GM19452 (cell line): ENCODE data around the gene LRP5.
A peak's percentile ranks its signal among the peaks of the same experiment; 100 is the strongest.
"Not testable (repeated sequence)": the region's sequence is repeated elsewhere in the genome, so short reads cannot be mapped to it uniquely, and the experiment has no call there.

Experiments
- ATAC-seq: cut with Tn5 transposase; IDR thresholded peaks from one replicate; pipeline ENCODE4 v1.9.1; 2021; ENCODE audit not compliant: unreplicated experiment

The LRP5 gene

DNA sequence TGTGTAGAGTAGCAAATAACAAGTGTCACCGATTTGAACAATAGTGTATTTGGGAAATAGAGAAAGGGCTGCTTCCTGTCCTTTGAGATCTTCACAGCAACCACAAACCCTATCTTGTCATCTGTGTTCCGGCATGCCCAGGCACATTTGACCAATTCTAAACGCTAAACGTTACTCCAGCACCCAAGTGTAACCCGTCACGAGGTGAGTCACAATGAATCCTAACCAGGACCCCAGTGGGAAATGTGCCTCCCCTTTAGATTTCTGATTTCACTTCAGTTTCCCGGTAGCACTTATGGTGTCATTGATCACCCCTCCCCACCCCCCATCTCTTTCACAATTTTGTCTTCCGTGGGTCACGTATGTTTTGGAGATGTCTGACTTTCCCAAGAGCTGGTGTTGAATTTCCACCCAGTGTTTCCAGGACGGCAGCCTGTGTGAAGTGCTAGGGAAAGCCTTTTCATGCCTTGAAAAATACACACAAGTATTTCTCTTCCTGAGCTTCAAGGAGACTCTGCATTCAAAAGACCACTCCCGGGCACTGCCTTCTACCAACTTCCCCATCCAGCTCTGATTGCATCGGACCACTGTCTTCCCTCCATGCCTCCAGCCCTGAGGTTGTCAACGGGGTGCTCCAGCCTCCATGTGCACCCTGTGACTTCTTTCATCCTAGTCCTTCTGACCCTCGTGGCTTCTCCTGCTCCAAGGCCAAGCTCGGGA, 30.1 kb upstream of the LRP5 start:
- peak; percentile 90 for ATAC-seq

DNA sequence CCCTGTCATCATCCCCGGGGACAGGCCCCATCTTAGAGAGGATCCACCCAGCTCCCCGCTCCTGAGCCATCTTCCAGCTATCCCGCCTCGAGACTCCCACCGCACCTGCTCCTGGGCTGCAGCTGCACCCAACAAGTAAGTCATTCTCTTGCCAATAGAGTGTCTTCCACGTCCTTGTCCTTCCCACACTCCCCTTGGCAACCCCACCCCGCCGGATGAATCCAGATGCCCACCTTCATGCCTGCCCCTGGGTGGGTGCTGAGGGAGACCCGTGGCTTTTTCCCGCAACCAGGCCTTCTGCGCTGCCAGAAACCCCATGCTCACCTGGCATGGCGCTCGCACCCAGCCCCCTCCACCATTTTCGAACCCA, 29.5 kb upstream of the LRP5 start:
- ATAC-seq = no peak

DNA sequence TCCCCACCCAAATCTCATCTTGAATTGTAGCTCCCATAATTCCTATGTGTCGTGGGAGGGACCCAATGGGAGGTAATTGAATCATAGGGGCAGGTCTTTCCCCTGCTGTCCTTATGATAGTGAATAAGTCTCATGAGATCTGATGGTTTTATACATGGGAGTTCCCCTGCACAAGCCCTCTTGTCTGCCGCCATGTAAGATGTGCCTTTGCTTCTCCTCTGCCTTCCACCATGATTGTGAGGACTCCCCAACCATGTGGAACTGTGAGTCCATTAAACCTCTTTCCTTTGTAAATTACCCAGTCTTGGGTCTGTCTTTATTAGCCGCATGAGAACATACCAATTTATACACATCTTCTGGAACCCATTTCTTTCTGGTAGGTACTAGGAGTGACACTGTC, 27.8 kb upstream of the LRP5 start:
- not testable (repeated sequence) for ATAC-seq

DNA sequence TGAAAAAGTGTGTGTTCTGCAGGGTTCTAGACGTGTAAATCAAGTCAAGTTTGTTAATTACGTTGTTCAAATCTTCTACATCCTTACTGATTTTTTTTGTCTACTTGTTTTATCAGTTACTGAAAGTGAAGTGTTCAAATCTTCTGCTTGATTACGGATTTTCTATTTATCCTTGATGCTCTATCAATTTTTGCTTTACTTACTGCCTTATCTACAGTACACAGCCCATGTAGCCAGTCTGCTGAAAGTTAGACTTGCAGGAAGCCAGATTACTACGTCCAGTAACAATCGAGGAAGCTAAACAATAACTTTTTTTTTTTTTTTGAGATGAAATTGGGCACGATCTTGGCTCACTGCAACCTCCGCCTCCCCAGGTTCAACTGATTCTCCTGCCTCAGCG, 25.0 kb upstream of the LRP5 start:
- ATAC-seq = no peak

DNA sequence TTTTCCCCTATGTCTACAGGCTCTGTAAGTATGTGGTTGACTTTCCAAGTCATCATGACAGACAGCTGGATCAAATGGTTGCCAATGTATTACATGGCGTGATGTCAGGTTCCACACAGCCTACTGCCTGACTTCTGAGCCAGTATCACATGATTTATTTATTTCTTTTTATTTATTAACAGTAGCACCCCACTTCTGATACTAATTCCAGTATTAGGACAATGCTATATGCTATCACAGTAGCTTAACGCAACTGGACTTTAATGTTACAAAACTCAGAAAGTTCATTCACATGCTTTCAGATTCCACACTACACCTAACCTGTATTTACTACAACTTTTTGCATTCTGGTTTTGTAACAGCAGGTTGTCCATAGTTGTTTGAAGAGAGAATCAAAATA, 22.9 kb upstream of the LRP5 start:
- ATAC-seq = no peak

DNA sequence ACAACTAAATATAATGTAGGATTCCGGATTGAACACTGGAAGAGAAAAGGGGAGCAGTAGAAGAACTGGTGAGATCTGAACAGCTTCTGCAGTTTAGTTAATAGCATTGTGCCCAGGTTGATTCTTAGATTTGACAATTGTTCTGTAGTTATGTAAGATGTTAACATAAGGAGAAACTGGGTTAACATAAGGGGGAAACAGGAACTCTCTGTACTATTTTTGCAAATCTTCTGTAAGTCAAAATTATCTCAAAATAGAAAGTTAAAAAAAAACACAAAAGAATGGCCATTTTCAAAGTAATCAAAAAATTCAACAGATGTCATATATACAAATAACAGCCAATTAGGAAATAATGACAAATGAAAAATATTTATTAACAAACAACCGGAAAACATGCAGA, 18.7 kb upstream of the LRP5 start:
- no peak for ATAC-seq

DNA sequence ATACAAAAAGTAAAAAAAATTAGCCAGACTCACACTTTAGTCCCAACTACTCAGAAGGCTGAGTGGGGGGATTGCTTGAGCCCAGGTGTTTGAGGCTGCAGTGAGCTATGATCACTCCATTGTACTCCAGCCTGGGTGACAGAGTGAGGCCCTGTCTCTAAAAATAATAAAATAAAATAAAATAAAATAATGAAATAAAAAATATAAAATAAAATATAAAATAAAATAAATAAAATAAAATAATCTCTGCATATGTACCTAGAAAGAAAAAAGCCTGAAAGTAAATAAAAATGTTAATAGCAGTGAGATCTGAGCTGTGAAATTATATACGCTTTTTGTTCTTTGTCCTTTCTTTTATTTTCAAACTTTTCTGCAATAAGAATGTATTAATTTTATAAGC, 17.1 kb upstream of the LRP5 start:
- no peak for ATAC-seq

DNA sequence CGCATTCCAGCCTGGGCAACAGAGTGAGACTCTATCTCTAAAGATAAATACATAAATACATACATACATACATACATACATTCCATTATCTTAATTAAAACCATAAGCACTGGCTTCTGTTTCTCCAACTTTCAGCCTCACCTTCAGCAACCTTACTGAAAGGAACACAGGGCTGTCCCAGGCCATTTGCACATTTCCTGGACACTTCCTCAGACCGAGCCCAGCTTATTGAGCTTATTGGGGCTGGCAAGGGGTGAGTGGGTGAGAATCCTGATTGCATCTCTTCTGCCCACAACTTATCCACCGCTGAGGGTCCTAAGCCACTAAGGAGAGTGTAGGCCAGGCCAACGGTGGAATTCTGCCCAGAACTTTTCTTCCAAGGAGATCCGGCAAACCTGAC, 16.5 kb upstream of the LRP5 start:
- ATAC-seq = no peak

DNA sequence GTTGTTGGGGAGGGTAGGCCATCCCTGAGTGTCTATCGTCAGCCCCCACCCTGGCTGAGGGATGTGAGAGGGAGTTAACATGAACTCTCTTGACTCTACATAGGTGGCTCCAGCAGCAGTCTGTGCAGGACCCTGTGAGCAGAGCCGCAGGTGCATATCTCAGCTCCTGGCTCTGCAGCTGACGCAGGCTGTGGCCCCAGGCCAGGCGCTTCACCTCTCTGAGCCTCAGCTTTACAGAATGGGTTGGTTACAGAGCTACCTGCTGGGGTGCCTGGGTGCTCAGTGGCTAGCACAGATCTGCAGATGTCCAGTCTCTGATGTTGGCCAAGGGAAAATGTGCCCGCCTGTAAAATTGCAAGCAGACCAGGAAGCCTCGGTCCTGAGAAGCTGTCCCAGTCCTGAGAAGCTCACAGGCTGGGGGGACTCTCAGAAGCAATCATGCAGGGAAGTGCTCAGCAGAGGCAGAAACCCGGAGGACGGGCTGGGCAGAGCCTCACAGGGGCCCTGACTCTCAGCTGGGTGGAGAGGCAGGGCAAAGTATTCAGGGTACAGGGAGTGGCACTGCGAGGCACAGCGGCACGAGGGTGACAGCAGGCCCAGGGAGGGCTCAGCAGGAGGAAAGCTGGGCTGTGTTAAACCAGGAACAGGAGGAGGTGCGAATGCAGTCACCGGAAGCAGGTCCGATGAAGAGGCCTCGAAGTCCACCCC, 15.9 kb upstream of the LRP5 start:
- no peak for ATAC-seq

DNA sequence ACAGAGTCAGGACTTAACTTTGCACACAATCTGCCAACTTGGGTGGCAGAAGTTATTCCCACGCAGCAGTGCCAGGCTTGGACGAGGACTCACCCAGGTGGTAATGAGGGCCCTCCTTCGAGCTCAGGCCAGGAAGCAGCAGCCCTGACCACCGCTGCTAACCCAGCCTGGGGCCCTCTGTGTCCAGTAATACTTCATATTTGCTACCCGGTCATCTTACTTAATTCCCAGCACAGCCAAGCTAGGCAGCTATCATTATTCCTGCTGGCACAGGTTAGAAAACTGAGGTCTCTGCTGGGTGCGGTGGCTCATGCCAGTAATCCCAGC, 15.4 kb upstream of the LRP5 start:
- ATAC-seq = no peak

DNA sequence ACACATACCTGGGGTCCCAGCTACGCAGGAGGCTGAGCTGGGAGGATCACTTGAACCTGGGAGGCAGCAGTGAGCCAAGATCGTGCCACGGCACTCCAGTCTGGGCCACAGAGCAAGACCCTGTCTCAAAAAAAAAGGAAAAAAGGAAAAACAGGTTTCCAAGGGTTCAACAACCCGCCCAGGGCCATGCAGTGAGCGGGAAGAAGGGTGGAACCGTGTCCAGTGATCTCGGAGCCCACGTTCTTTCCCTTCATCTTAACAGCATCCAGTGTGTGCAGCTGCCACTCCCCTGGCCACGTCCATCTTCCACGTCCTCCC, 14.9 kb upstream of the LRP5 start:
- ATAC-seq = no peak

DNA sequence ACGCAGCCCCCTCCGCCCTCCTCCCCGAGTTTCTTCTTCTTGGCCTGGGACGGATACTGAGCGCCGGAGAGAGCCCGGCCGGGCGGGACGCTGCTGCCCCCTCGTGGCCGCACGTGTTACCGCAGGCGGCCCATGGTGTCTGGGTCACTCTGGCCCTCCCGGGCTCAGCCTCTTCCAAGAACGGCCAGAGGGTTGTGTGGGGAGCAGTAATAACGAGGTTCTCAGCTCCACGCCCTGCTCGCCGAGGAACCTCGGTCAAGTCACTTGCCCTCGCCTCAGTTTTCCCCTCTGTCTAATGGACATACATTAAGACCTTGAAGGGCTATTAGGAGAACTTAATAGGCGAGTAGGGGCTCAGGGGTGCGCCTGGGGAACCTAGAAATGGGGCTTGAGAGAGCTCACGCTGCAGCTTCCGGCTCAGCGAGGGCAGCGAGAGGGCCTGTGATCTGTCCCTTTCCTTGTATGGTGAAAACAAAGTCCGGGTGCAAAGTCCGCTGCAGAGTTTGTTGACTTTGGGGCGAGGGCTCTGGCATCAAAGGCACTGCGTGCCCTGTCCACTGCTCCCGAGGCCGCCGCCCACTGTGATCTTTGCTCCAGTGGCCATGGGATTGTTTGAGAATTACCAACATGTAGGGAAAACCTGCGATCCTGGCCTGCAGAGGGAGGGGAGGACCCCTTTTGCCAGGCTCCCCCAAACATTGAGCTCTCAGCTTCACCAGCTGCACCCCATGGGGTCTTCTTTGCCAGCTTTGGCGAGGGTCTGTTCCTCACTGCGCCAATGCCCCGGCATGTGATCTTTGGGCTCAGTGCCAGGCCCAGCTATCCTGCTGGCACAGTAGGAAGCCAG, 14.4 kb upstream of the LRP5 start:
- peak; percentile 66 for ATAC-seq

DNA sequence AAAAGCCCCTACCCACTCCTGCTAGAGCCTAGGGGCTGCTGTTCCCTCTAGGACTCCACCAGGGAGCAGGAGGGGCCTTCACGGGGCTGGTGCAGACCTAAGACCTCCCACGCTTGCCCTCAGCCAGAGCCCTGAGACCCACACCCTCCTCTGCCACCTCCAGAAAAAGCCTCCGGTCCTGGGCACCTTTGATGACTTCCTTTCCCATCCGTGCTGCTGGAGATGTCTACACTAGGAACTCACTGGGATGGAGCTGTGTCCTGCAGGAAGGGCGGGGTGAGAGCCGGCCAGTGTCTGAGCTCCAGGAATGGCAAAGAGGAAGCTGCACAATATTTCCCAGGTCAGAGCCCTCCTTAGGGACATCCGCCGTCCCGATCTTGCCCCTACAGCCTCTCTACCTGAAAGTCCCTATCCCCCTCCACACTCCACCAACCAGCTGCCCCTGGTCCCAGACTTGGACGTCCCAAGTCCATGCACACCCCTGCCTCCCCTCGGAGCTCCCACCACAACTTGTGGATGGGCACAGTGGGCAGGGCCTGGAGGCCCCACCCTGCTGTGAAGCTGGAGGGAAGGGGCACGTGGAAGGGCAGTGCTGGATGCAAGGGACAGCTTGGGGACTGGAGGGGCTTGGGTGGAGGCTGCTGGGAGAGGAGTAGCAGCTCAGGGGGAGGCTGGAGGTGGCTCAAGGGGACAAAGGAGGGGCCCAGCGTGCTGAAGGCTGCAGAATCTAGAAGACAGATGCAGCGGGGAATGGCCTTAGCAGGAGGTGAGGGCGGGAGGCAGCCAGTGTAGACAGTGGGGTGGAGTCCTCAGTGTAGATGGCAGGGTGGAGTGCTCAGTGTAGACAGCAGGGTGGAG, 13.5 kb upstream of the LRP5 start:
- ATAC-seq = no peak

DNA sequence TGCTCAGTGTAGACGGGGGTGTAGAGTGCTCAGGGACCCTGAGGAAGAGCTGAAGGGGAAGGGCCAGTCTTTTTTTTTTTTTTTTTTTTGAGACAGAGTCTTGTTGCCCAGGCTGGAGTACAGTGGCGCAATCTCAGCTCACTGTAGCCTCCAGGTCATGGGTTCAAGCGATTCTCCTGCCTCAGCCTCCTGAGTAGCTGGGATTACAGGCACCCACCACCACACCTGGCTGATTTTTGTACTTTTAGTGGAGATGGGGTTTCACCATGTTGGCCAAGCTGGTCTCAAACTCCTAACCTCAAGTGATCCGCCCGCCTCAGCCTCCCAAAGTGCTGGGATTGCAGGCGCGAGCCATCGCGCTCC, 12.9 kb upstream of the LRP5 start:
- ATAC-seq = not testable (repeated sequence)

DNA sequence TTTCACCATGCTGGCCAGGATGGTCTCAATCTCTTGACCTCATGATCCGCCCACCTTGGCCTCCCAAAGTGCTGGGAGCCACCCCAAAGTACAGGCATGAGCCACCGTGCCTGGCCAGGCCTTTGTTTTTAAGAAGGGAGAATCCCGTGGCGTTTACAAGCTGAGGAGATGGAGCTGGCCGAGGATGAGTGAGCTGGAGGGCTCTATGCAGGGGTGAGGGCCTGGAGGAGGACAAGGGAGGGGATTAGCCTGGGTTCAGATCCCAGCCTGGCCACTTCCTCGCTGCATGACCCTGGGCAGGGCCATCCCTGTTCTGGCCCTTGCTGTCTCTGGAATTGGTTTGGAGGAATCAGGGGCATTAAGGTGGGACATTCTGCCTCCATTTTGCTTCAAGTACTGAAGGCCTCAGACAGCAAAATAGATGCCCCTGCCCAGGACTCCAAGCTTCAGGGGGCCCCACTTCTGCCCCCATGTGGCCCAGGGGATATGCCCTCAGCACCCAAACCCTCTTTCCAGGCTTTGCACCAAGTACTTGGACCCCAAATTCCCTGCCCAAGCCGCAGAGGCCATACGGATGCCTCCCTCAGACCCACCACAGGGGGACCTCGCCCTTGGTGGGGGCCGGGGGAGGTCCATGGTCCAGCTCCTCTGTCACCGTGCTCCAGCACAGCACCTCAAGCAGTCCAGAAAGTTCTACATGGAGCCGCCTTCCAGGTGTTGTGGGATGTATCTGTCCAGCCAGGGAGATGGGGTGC, 12.1 kb upstream of the LRP5 start:
- ATAC-seq = no peak

DNA sequence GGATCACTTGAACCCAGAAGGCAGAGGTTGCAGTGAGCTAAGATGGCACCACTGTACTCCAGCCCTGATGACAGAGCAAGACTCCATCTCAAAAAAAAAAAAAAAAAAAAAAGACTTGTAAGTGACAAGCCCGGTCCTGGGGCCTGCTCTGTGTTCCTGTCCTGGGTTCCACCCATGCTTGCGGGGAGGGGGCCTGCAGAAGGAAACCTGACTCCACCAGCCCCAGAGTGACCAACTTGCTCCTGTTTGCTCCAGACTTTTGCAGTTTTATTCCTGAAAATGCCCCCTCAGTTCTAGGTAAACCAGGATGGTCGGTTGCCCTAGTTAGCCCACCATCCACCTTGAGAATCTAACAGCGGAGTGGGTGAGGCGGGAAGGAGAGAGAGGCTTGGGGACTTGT, 10.1 kb upstream of the LRP5 start:
- ATAC-seq = no peak

DNA sequence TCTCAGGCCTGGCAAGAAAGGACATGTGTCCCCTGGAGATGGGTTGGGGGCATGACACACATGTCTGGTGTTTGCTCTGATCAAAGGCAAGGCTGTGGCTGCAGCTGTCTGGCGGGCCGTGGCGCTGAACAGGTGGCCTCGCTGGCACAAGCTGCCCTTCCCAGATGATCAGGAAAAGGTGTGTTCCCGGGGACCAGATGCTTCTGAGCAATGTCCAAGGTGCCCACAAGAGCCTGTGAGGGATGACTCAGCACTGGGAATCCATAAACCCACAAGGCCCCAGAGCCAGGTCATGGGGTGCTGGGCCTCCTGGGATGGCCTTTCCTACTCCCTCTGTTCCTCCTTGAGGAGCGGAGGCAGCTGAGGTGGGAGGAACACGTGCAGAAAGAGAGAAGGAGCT, 9.7 kb upstream of the LRP5 start:
- no peak for ATAC-seq

DNA sequence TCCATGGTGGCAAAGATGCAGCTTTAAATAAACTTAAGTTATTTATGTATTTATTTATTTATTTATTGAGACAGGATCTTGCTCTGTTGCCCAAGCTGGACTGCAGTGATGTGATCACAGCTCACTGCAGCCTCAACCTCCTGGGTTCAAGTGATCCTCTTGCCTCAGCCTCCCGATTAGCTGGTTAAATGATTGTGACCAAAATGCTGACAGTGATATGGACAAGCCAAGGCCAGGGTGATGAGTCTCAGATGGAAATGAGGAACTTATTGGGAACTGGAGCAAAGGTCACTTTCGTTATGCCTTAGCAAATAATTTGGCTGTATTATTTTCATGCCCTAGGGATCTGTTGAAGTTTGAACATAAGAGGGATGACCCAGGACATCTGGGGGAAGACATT, 9.3 kb upstream of the LRP5 start:
- ATAC-seq = no peak

DNA sequence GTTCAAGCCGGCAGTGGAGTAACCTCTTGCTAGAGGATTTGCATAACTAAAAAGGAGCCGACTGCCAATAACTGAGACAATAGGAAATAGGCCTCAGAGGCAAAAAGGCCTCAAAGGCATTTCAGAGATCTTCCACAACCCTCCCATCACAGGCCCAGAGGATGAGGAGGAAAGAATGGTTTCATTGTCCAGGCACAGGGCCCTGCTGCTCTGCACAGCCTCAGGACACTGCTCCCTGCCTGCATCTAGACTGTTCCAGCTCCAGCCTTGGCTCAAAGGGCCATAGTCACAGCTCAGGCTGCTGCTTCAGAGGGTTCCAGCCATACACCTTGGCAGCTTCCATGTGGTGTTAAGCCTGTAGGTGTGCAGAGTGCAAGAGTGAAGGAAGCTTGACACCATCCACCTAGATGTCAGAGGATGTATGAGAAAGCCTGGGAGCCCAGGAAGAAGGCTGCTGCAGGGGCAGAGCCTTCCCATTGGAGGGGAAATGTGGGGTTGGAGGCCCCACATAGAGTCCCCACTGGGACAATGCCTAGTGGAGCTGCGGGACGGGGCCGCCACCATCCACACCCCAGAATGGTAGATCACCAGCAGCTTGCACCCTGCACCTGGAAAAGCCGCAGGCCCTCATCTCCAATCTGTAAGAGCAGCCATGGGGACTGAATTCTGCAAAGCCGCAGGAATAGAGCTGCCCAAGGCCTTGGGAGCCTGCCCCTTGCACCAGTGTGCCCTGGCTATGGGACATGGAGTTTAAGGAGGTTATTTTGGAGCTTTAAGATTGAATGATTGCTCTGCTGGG, 8.2 kb upstream of the LRP5 start:
- no peak for ATAC-seq

DNA sequence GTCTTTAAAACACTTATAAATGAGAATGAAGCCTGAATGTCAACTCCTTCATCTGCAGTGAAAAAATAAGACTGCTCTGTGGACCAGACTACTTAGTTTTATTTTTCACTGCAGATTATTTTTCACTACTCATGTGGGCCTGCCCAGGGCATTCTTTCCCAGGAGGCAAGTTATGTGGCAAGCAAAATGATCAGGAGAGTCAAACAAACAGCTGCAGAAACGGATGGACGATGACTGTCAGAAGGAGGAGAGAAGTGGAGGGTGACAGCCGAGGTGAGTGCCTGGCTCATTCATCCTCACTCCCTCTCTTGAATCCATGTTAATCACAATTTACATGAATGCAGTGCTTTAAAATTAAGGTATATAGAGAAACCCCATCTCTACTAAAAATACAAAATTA, 5.8 kb upstream of the LRP5 start:
- ATAC-seq = no peak
